Measurements from ENCODE around the gene CIRBP. TPM values are rescaled to one million over a fixed set of nuclear protein-coding genes. Genes with fewer than 3 reads are reported as not detected.

CIRBP gene
- total and polyA plus RNA-seq, 2 of the 13 experiments (the other 11 are each of a cell fraction or from before 2014, with no cell fraction given): 133 to 140 TPM

GRCh38 chr19:1321539-1321938 lies 52.4 kb downstream of the CIRBP start (continued):
- TF ChIP-seq ZNF687 (CRISPR knock-in tag; IDR thresholded peaks at IDR 0.05): peak; percentile 57
- no peak for TF ChIP-seq NR2C2 (CRISPR knock-in tag; IDR thresholded peaks at IDR 0.05; ENCODE audit: borderline replicate concordance)
- TF ChIP-seq ZNF839 (CRISPR knock-in tag; IDR thresholded peaks at IDR 0.05; ENCODE audit: borderline replicate concordance): 0 out of 2 replicates have a peak, but pooled peaks have one; percentile 29
- no peak for TF ChIP-seq HHEX (CRISPR knock-in tag; IDR thresholded peaks at IDR 0.05)
- 0 out of 2 replicates have a peak, but pooled peaks have one; percentile 18 for TF ChIP-seq RFX5 (IDR thresholded peaks at IDR 0.05; ENCODE audit: low read depth, low read length)
- TF ChIP-seq HNRNPL (IDR thresholded peaks at IDR 0.05; ENCODE audit: low read depth, low read length): peak; percentile 67
- TF ChIP-seq ZBTB42 (CRISPR knock-in tag; IDR thresholded peaks at IDR 0.05): no peak
- TF ChIP-seq ATF7 (IDR thresholded peaks at IDR 0.05): no peak
- no peak for TF ChIP-seq ATF7 (CRISPR knock-in tag; IDR thresholded peaks at IDR 0.05)
- no peak for TF ChIP-seq ZNF124 (CRISPR knock-in tag; IDR thresholded peaks at IDR 0.05)
- peak; percentile 43; the same call in 1 of the 2 replicates for TF ChIP-seq ZFY (CRISPR knock-in tag; IDR thresholded peaks at IDR 0.05)
- TF ChIP-seq ATM (IDR thresholded peaks at IDR 0.05; ENCODE audit: borderline replicate concordance): no peak
- no peak for TF ChIP-seq KDM1A (CRISPR knock-in tag; IDR thresholded peaks at IDR 0.05)
- no peak for TF ChIP-seq SNAI1 (CRISPR knock-in tag; IDR thresholded peaks at IDR 0.05; ENCODE audit: borderline replicate concordance)
- TF ChIP-seq DDIT3 (CRISPR knock-in tag; IDR thresholded peaks at IDR 0.05): no peak
- TF ChIP-seq MTA1 (CRISPR knock-in tag; IDR thresholded peaks at IDR 0.05; ENCODE audit: borderline replicate concordance): no peak
- TF ChIP-seq ZNF678 (CRISPR knock-in tag; IDR thresholded peaks at IDR 0.05): no peak
- TF ChIP-seq HES4 (CRISPR knock-in tag; IDR thresholded peaks at IDR 0.05; ENCODE audit: borderline replicate concordance): no peak
- TF ChIP-seq ZNF264 (CRISPR knock-in tag; IDR thresholded peaks at IDR 0.05): no peak
- no peak for TF ChIP-seq MEIS2 (CRISPR knock-in tag; IDR thresholded peaks at IDR 0.05)
- TF ChIP-seq NFKBIZ (CRISPR knock-in tag; IDR thresholded peaks at IDR 0.05): no peak
- TF ChIP-seq PHF20 (CRISPR knock-in tag; IDR thresholded peaks at IDR 0.05): no peak
- 0 out of 2 replicates have a peak, but pooled peaks have one; percentile 28 for TF ChIP-seq ZNF768 (CRISPR knock-in tag; IDR thresholded peaks at IDR 0.05)
- no peak for TF ChIP-seq ISL2 (CRISPR knock-in tag; IDR thresholded peaks at IDR 0.05)
- no peak for TF ChIP-seq SNAPC4 (CRISPR knock-in tag; IDR thresholded peaks at IDR 0.05)

Measured in HepG2 (cell line).